IPS-20b (cell line): Measurements from ENCODE around the gene SLC27A4.

Experiments used
- H3K27ac ChIP-seq: one replicate; pipeline ENCODE4 v1.5.1; 2013; ENCODE audit warnings: low read length
- H3K27me3 ChIP-seq: 2 replicates; pipeline ENCODE4 v1.6.1; 2013; ENCODE audit warnings: mild to moderate bottlenecking, low read length, inconsistent platforms; ENCODE audit not compliant: insufficient read depth
- H3K36me3 ChIP-seq: 2 replicates; pipeline ENCODE4 v1.6.1; 2013; ENCODE audit warnings: low read depth, mild to moderate bottlenecking, inconsistent platforms, low read length, moderate library complexity; ENCODE audit not compliant: insufficient read depth
- H3K4me1 ChIP-seq: 2 replicates; pipeline ENCODE4 v1.6.1; 2013; ENCODE audit warnings: mild to moderate bottlenecking, control low read depth, inconsistent platforms, low read length, moderate library complexity; ENCODE audit not compliant: insufficient read depth
- H3K4me3 ChIP-seq: 2 replicates; pipeline ENCODE4 v1.5.1; 2013; ENCODE audit warnings: mild to moderate bottlenecking, low read length, inconsistent platforms
- H3K9ac ChIP-seq: 2 replicates; pipeline ENCODE4 v1.6.1; 2013; ENCODE audit warnings: low read depth, mild to moderate bottlenecking, inconsistent platforms, low read length, moderate library complexity
- H3K9me3 ChIP-seq: 2 replicates; pipeline ENCODE4 v1.6.1; 2013; ENCODE audit warnings: mild to moderate bottlenecking, low read depth, low read length, inconsistent platforms; ENCODE audit not compliant: insufficient read depth

SLC27A4 gene

GRCh38 chr9:128385496-128386460 lies 45.5 kb downstream of the SLC27A4 start:
- peaks cover 24% of the 10 kb centered on the region for H3K36me3 ChIP-seq
- H3K27me3 ChIP-seq: peaks cover 97% of the 10 kb centered on the region
- peak overlapping the region; percentile 2 for H3K4me3 ChIP-seq
- no peak overlapping the region for H3K27ac ChIP-seq
- H3K4me1 ChIP-seq: peaks cover 39% of the 10 kb centered on the region
- no peak overlapping the region for H3K9ac ChIP-seq
- no peaks in the 10 kb centered on the region for H3K9me3 ChIP-seq

DNA sequence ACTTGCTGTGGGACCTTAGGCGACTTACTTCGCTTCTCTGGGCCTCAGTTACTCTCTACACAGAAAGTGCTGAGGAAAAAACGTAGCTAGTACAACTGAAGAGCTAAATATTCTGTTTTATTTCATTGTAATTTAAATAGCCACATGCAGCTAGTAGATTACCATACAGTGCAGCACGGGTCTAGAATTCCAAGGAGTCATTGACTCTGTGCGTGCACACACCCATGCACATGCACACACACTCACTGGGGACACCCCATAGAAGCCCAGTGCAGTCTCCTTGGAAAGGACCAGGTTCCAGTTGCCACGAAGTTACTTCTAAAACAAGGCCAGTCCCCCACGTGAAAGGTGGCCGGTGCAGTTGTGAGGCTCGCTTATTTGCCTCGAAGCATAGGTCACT lies 47.8 kb downstream of the SLC27A4 start:
- Histone ChIP-seq H3K27me3 (peaks cover 100% of the 10 kb centered on the region), H3K9ac (no peak overlapping the region), H3K9me3 (no peaks in the 10 kb centered on the region; the same call in 1 of the 2 replicates), H3K4me1 (peaks cover 36% of the 10 kb centered on the region), H3K27ac (no peak overlapping the region), H3K4me3 (no peak overlapping the region), H3K36me3 (peaks cover 24% of the 10 kb centered on the region)

DNA sequence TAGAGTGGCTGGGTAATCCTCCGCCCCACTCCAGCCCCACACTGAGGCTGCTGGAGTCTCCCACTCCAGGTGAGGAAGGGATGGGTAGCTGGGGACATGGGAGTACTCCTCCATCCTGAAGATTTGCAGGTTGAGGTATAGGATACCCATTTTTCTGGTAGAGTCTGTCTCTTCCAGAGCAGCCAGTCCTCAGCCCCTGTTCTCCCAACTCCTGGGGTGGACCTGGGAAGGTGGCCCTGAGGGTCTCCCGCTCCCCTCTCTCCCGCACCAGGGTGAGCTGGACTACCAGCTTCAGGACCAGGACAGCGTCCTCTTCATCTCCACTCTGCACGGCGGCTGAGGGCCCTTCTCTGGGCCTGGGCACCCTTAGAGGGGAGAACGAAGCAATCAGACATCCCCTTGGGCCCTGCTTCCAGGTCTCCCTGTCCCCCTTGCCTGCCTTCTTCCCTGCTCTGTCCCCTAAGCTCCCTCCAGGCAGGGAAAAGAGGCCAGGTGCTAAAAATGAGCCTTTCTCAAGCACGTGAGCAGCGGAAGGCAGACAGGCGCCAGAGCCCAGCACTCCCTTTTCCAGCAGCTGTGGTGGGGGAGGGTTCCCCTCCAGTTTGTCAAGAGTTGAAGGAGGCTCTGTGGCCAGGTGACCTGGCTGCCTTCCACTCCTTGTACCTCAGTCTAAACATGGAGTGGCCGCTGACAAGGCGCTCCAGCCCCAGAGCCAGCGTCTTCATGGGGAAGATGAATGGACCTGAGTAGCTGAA lies 49.2 kb downstream of the SLC27A4 start:
- peaks cover 32% of the 10 kb centered on the region for H3K4me1 ChIP-seq
- peaks cover 24% of the 10 kb centered on the region for H3K36me3 ChIP-seq
- peaks cover 100% of the 10 kb centered on the region for H3K27me3 ChIP-seq
- H3K27ac ChIP-seq: no peak overlapping the region
- H3K9me3 ChIP-seq: no peaks in the 10 kb centered on the region; the same call in 1 of the 2 replicates
- H3K4me3 ChIP-seq: no peak overlapping the region
- no peak overlapping the region for H3K9ac ChIP-seq

GRCh38 chr9:128390150-128390812 lies 50.0 kb downstream of the SLC27A4 start:
- Histone ChIP-seq H3K27me3 (peaks cover 100% of the 10 kb centered on the region), H3K9me3 (no peaks in the 10 kb centered on the region; the same call in 1 of the 2 replicates), H3K9ac (peak overlapping the region; percentile 63; the same call in 1 of the 2 replicates), H3K27ac (no peak overlapping the region), H3K36me3 (peaks cover 24% of the 10 kb centered on the region), H3K4me1 (peaks cover 27% of the 10 kb centered on the region), H3K4me3 (no peak overlapping the region)

- H3K27me3 ChIP-seq: peaks cover 100% of the 10 kb centered on the region
- H3K27ac ChIP-seq: no peak overlapping the region
- peaks cover 24% of the 10 kb centered on the region for H3K36me3 ChIP-seq
- H3K9me3 ChIP-seq: no peaks in the 10 kb centered on the region; the same call in 1 of the 2 replicates
- peaks cover 21% of the 10 kb centered on the region for H3K4me1 ChIP-seq
- peak overlapping the region; percentile 68; the same call in 1 of the 2 replicates for H3K4me3 ChIP-seq
- peak overlapping the region; percentile 63; the same call in 1 of the 2 replicates for H3K9ac ChIP-seq
These were observed 50.7 kb downstream of the SLC27A4 start for GRCh38 chr9:128390813-128391711.

- Histone ChIP-seq H3K9me3 (no peaks in the 10 kb centered on the region; the same call in 1 of the 2 replicates), H3K9ac (peak overlapping the region; percentile 63; the same call in 1 of the 2 replicates), H3K4me1 (peaks cover 21% of the 10 kb centered on the region), H3K27ac (no peak overlapping the region), H3K4me3 (peak overlapping the region; percentile 68), H3K27me3 (peaks cover 100% of the 10 kb centered on the region), H3K36me3 (peaks cover 23% of the 10 kb centered on the region)
These were observed 51.6 kb downstream of the SLC27A4 start for GRCh38 chr9:128391956-128392301.

DNA sequence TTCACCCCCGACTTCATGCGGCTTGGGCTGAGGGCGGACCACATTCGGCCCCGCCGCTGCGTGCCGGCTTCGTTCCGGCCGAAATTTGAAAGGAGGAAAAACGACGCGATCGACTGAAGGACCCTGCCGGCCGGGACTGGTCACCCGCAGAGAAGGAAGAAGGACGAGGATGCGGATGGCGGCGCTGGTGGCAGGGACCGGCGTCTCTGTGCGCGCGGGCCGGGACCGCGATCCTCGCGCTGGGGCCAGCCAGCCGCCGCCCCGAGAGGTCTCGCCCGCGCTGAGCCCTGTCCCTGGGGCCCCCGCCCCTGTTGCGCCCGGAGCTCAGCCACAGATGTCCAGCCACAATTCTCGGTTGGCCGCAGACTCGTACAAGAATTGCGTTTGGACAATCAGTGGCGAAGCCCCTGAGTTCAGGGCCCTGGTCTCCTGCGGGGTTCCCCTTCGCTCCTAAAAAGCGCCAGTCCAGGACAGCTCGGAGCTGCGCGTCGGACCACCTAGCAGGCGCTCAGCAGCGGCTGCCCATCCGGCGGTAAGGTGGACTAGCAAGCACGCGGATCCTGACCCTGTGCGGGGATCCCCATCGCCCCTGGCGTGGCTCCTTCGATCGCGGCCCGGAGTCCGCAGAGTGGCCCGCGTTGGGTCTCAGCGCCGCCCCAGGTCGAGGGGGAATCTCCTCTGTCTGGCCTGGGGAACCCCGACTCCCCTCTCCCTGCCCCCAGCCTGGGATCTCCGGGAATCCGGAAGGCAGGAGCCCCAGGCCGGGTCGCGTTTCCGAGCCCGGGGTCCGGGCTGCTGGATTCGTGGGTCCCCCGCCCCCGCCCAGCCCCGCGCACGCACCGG lies 52.2 kb downstream of the SLC27A4 start:
- H3K4me1 ChIP-seq: peaks cover 21% of the 10 kb centered on the region
- H3K27me3 ChIP-seq: peaks cover 100% of the 10 kb centered on the region

DNA sequence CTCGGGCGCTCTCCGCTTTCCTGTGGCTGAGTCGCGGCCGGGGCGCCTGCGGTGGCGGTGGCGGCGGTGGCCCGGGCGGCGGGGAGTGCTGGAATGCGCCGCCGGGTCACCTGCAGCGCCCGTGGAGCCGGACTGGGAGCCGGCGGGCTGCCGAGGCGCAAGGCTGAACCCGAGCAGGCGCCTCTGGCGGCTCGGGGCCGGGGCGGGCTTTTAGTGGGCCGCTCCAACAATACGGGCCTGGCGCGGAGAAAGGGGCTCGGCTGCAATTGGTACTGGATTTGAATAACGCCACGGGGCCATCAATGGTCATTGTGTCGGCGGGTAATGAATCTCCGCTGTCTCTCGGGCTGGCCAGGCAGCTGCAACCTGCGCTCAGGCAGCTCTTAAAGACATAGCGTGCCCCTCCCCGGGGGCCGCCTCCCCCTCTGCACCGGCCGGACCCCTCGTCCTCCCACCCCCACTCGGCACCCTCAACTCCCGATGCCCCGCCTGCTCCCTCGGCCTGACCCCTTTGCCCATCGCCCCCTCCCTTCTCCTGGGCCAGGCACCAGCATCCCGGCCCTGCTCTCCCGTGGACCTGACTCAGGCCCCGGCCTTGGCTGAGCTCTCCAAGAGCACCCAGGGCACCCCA lies 52.9 kb downstream of the SLC27A4 start:
- peaks cover 21% of the 10 kb centered on the region for H3K4me1 ChIP-seq
- H3K9ac ChIP-seq: no peak overlapping the region; the same call in 1 of the 2 replicates
- H3K36me3 ChIP-seq: peaks cover 10% of the 10 kb centered on the region
- H3K27ac ChIP-seq: no peak overlapping the region
- peaks cover 100% of the 10 kb centered on the region for H3K27me3 ChIP-seq
- peak overlapping the region; percentile 68; the same call in 1 of the 2 replicates for H3K4me3 ChIP-seq
- H3K9me3 ChIP-seq: no peaks in the 10 kb centered on the region; the same call in 1 of the 2 replicates

More for the DNA sequence above, 52.2 kb downstream of the SLC27A4 start:
- Histone ChIP-seq H3K27ac (no peak overlapping the region), H3K36me3 (peaks cover 17% of the 10 kb centered on the region), H3K9me3 (no peaks in the 10 kb centered on the region; the same call in 1 of the 2 replicates), H3K9ac (peak overlapping the region; percentile 59; the same call in 1 of the 2 replicates), H3K4me3 (peak overlapping the region; percentile 68; the same call in 1 of the 2 replicates)

- peaks cover 21% of the 10 kb centered on the region for H3K4me1 ChIP-seq
- peak overlapping the region; percentile 68; the same call in 1 of the 2 replicates for H3K4me3 ChIP-seq
- no peak overlapping the region for H3K9ac ChIP-seq
- H3K27me3 ChIP-seq: peaks cover 100% of the 10 kb centered on the region
- no peaks in the 10 kb centered on the region; the same call in 1 of the 2 replicates for H3K9me3 ChIP-seq
- no peak overlapping the region for H3K27ac ChIP-seq
- peaks cover 3% of the 10 kb centered on the region; the same call in 1 of the 2 replicates for H3K36me3 ChIP-seq
These were observed 53.6 kb downstream of the SLC27A4 start for GRCh38 chr9:128393970-128394369.
